Adipocyte (in vitro differentiated cells): ENCODE measurements around the gene SDF2L1.
"Not testable (repeated sequence)": the region's sequence is repeated elsewhere in the genome, so short reads cannot be mapped to it uniquely, and the experiment has no call there.

Experiments
- DNase-seq: peaks from one replicate; pipeline ENCODE4 v3.0.0-alpha.2; 2015; ENCODE audit warnings: low read depth
- H3K27me3 ChIP-seq: replicated peaks from 2 replicates; pipeline ENCODE4 v1.7.0; 2013; ENCODE audit warnings: mild to moderate bottlenecking, low read length, moderate library complexity; ENCODE audit not compliant: control insufficient read depth, insufficient read depth
- H3K36me3 ChIP-seq: 2 replicates; pipeline ENCODE4 v1.7.0; 2013; ENCODE audit warnings: low read length, mild to moderate bottlenecking, moderate library complexity; ENCODE audit not compliant: control insufficient read depth, insufficient read depth, severe bottlenecking
- H3K4me1 ChIP-seq: 2 replicates; pipeline ENCODE4 v1.7.0; 2013; ENCODE audit warnings: mild to moderate bottlenecking, low read length, moderate library complexity; ENCODE audit not compliant: control insufficient read depth, insufficient read depth
- H3K4me3 ChIP-seq: 2 replicates; pipeline ENCODE4 v1.7.0; 2013; ENCODE audit warnings: mild to moderate bottlenecking, low read length, moderate library complexity
- H3K9ac ChIP-seq: 2 replicates; pipeline ENCODE4 v1.7.0; 2013; ENCODE audit warnings: mild to moderate bottlenecking, low read length, moderate library complexity
- H3K9me3 ChIP-seq: 2 replicates; pipeline ENCODE4 v1.7.0; 2013; ENCODE audit warnings: mild to moderate bottlenecking, low read length, moderate library complexity; ENCODE audit not compliant: control insufficient read depth

The SDF2L1 gene

GRCh38 chr22:21674638-21675245 lies 32.6 kb downstream of the SDF2L1 start:
- Histone ChIP-seq H3K9ac (no peak overlapping the region), H3K36me3 (peaks cover 61% of the 10 kb centered on the region), H3K4me3 (no peak overlapping the region), H3K4me1 (peaks cover 5% of the 10 kb centered on the region), H3K9me3 (no peaks in the 10 kb centered on the region), H3K27me3 (no peaks in the 10 kb centered on the region)
- DNase-seq = no peak

GRCh38 chr22:21677606-21678443 lies 35.7 kb downstream of the SDF2L1 start:
- DNase-seq = no peak
- H3K36me3 ChIP-seq = peaks cover 49% of the 10 kb centered on the region
- H3K9ac ChIP-seq = no peak overlapping the region
- H3K4me1 ChIP-seq = peaks cover 5% of the 10 kb centered on the region
- H3K9me3 ChIP-seq = no peaks in the 10 kb centered on the region
- no peak overlapping the region for H3K4me3 ChIP-seq
- H3K27me3 ChIP-seq = no peaks in the 10 kb centered on the region

- not testable (repeated sequence) for H3K27me3 ChIP-seq, H3K9ac ChIP-seq, H3K4me1 ChIP-seq, H3K4me3 ChIP-seq, DNase-seq, H3K9me3 ChIP-seq
- peaks cover 46% of the 10 kb centered on the region for H3K36me3 ChIP-seq
Measured at GRCh38 chr22:21678842-21679241, 36.7 kb downstream of the SDF2L1 start.

DNA sequence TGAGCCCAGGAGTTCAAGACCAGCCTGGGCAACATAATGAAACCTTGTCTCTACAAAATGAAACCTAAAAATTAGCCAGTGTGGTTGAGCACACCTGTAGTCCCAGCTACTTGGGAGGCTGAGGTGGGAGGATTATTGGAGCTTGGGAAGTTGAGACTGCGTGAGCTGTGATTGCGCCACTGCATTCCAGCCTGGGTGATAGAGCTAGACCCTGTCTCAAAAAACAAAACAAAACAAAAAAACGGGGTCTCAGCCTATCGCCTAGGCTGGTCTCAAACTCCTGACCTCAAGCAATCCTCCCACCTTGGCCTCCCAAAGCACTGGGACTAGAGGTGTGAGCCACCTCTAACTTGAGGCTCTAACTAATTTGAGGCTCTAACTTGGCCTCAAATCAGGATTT lies 37.3 kb downstream of the SDF2L1 start:
- DNase-seq = no peak
- Histone ChIP-seq H3K27me3 (no peaks in the 10 kb centered on the region), H3K4me1 (peaks cover 5% of the 10 kb centered on the region), H3K4me3 (no peak overlapping the region), H3K9me3 (no peaks in the 10 kb centered on the region), H3K36me3 (peaks cover 42% of the 10 kb centered on the region), H3K9ac (no peak overlapping the region)

- Histone ChIP-seq H3K9ac (no peak overlapping the region), H3K4me3 (no peak overlapping the region), H3K9me3 (no peaks in the 10 kb centered on the region), H3K36me3 (peaks cover 39% of the 10 kb centered on the region), H3K4me1 (peaks cover 5% of the 10 kb centered on the region), H3K27me3 (no peaks in the 10 kb centered on the region)
- DNase-seq = no peak
Measured at GRCh38 chr22:21680830-21681565, 38.9 kb downstream of the SDF2L1 start.

DNA sequence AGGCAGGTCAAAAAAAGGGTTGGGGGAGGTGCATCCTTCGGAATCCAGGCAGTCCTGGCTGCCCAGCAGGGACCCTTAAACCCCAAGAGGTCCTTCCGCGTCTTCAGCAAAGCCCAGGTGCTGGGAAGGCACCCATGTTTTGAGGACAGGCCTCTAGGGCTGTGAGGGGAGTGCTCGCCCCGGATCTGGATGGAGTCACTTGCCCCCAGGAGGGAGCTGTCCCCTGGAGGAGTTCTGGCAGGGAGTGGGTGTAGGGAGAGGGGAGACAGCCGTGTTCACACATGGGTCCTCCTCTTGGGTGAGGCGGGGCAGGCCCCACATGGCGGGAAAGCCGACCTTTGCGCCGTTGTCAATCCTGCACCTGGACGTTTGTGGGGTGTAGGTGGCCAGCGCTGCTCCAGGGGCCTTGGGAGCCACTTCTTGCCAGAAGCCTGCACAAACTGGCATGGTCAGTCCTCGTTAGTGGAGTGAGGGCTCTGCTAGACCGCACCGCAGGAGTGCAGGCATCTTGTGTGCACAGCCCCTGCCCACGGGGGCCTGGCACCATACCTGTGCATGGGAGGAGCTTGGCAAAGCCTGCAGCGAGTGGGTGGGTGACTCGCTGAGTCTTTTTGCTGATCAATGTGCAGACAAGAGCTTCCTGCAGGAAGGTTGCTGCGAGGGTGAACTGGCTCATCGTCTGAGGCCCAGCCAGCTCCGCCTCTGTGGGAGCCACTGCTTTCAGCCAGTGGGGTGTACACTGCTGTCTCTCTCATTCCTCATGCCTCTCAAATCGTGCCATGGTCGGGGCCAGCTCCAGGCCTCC lies 39.7 kb downstream of the SDF2L1 start:
- Histone ChIP-seq H3K36me3 (peaks cover 44% of the 10 kb centered on the region), H3K9me3 (no peaks in the 10 kb centered on the region), H3K4me3 (no peak overlapping the region), H3K27me3 (no peaks in the 10 kb centered on the region), H3K4me1 (peaks cover 5% of the 10 kb centered on the region), H3K9ac (no peak overlapping the region)
- no peak for DNase-seq

DNA sequence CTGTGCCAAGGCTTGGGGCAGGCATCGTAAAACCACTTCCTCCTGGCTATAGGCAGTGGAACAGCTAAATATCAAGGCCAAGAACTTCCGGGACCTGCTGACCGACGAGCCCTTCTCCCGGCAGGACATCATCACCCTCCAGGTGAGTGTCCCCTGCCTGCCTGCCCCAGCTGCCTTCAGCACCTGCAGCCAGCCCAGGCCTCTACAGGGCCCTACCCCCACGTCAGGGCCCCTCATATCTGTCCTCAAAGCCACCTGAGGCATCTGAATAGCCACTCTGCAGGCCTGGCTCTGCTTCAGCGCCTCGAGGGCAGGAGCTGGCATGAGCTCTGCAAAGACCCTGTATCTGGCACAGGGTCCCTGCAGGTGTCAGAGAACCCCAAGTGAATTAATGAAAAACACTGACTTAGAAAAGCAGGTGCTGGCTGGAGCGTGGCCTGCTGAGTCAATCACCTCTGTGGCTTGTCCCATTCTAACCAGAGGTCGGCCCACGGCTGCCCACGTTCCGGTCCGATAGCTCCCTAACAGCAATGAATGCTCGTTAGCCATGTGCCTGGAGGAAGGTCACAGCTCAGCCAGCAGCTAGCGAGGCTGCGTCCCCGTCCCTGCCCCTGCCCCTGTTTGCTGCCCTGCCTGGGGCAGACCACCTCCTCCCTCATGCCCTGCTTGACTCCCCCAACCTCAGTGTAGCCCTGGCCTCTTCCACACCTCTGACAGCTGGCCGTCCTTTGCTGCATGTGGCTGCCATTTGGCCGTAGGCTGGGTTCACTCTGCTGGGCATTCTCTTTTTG lies 40.5 kb downstream of the SDF2L1 start:
- no peak for DNase-seq
- Histone ChIP-seq H3K9me3 (no peaks in the 10 kb centered on the region), H3K9ac (no peak overlapping the region), H3K36me3 (peaks cover 49% of the 10 kb centered on the region), H3K4me3 (no peak overlapping the region), H3K27me3 (no peaks in the 10 kb centered on the region), H3K4me1 (peaks cover 4% of the 10 kb centered on the region)

DNA sequence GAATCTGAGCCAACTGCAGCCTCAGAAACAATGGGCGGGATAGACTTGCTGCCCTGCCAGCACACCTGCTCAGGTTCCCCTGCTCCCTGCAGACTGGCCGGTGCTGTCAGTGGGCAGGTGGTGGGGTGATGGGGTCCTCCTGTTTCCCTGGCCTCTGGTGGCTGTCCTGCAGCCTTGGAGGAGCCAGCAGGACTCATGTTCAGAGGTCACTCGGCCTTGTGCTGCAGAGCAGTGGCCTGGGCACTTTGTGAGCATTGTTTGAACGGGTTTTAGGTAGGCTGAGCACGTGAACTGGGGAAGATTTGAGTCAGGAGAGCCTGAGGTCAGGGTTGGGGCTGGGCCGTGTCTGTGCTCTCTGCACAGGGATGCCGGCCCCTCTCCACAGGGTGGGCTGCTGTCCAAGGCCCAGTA lies 41.3 kb downstream of the SDF2L1 start:
- Histone ChIP-seq H3K9ac (no peak overlapping the region), H3K36me3 (peaks cover 55% of the 10 kb centered on the region), H3K27me3 (no peaks in the 10 kb centered on the region), H3K9me3 (no peaks in the 10 kb centered on the region), H3K4me1 (no peaks in the 10 kb centered on the region), H3K4me3 (no peak overlapping the region)
- no peak for DNase-seq

DNA sequence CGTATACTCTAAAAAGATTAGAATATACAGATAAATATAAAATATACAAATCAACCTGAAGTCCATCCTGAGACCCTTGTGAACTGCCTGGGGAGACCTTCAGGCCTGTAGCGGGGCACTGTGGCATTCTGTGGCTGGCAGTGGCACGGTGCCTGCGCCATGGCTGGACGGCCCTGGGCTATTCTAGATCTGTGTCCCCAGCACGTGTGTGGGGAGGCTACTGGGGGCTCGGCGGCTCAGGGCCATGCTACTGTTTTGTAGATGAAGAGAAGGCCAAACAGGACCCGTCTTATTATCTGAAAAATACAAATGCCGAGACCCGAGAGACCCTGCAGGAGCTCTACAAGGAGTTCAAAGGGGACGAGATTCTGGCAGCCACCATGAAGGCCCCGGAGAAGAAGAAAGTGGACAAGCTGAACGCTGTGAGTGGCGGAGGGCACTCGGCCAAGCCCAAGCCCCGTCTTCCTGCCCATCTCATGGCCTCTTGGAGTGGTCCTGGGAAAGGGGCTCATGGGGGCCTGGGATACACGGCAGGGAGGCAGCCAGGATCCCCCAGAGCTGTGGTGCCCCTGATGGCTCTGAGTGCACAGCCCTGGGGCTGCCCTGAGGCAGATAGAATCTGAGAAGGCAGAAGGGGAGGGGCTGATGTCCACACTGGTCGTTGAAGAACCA lies 42.5 kb downstream of the SDF2L1 start:
- H3K9ac ChIP-seq = no peak overlapping the region
- no peaks in the 10 kb centered on the region for H3K4me1 ChIP-seq
- H3K27me3 ChIP-seq = no peaks in the 10 kb centered on the region
- DNase-seq = no peak
- H3K36me3 ChIP-seq = peaks cover 55% of the 10 kb centered on the region
- H3K9me3 ChIP-seq = no peaks in the 10 kb centered on the region
- no peak overlapping the region for H3K4me3 ChIP-seq

GRCh38 chr22:21685164-21685513 lies 43.0 kb downstream of the SDF2L1 start:
- Histone ChIP-seq H3K9ac (no peak overlapping the region), H3K36me3 (peaks cover 55% of the 10 kb centered on the region), H3K4me3 (no peak overlapping the region)

More at GRCh38 chr22:21685164-21685513, 43.0 kb downstream of the SDF2L1 start:
- Histone ChIP-seq H3K9me3 (no peaks in the 10 kb centered on the region), H3K27me3 (no peaks in the 10 kb centered on the region), H3K4me1 (no peaks in the 10 kb centered on the region)
- DNase-seq = no peak
